ENCODE measurements around the gene DMTF1.

The DMTF1 gene

DNA sequence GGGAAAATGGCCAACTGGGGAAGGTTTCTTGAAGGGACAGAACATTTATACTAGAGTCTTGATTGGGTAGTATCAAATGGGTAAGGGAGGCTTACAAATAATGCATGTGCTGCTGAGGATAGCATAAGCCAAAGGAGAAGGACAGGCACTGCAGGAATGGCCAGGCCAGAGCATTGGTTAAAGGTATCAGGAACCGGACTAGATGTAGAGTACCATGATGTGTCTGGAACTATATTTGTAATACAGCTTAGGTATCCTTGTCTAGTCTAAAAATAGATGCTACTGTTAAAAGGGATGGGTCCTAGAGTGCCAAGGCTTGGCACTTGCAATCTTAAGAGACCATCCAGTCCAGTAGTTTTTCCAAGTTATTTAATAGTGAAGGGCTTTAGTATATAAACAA lies 47.0 kb downstream of the DMTF1 start:
- Histone ChIP-seq H2BK5ac (ENCODE audit: low read length) (no peak overlapping the region), H2AK5ac (ENCODE audit: low read depth, low read length) (no peak overlapping the region), H3K9me3 (replicated peaks in 1 of 2; ENCODE audit: control insufficient read depth in 2 of 2, insufficient read depth in 1 of 2, low read depth in 1 of 2, low read length in 2 of 2) (peaks cover 4 to 15% of the 10 kb centered on the region in 2 donors), H3K4ac (ENCODE audit: low read length) (no peak overlapping the region), H3K4me1 (ENCODE audit: control insufficient read depth in 2 of 2, insufficient read depth in 1 of 2, low read depth in 1 of 2, low read length in 2 of 2) (no peaks in the 10 kb centered on the region), H3K4me3 (ENCODE audit: low read length in 2 of 2) (no peak overlapping the region), H2AFZ (ENCODE audit: low read length) (no peak overlapping the region), H4K91ac (ENCODE audit: low read depth, low read length, poor library complexity) (no peak overlapping the region), H3K27ac (replicated peaks; ENCODE audit: low read length) (no peak overlapping the region), H3K14ac (ENCODE audit: low read length) (no peak overlapping the region), H3K9ac (ENCODE audit: low read depth, low read length, poor library complexity) (no peak overlapping the region), H4K8ac (ENCODE audit: low read depth, low read length) (no peak overlapping the region), H3K36me3 (replicated peaks in 1 of 2; ENCODE audit: control insufficient read depth in 2 of 2, insufficient read depth in 2 of 2, low read length in 2 of 2) (peaks cover 12 to 87% of the 10 kb centered on the region in 2 donors), H3K23ac (ENCODE audit: low read depth, low read length, poor library complexity) (no peak overlapping the region), H3K79me1 (ENCODE audit: low read depth, low read length) (no peaks in the 10 kb centered on the region), H2BK12ac (ENCODE audit: low read length) (no peak overlapping the region), H3K27me3 (ENCODE audit: control insufficient read depth in 3 of 3, insufficient read depth in 3 of 3, low read depth in 1 of 3, low read length in 3 of 3) (no peaks in the 10 kb centered on the region), H3K18ac (ENCODE audit: low read length) (no peak overlapping the region), H3K4me2 (ENCODE audit: insufficient read depth, low read length, poor library complexity, severe bottlenecking) (no peak overlapping the region), H2BK120ac (ENCODE audit: low read depth, low read length) (no peak overlapping the region), H2BK15ac (ENCODE audit: low read length) (no peak overlapping the region)
- no CpG with 5 or more reads among the region's 1 CpG for WGBS, 2 donors (ENCODE audit: extremely low coverage in 2 of 2, insufficient read length in 2 of 2, insufficient replicate concordance in 1 of 2)
- no peak for DNase-seq (ENCODE audit: low spot score)

DNA sequence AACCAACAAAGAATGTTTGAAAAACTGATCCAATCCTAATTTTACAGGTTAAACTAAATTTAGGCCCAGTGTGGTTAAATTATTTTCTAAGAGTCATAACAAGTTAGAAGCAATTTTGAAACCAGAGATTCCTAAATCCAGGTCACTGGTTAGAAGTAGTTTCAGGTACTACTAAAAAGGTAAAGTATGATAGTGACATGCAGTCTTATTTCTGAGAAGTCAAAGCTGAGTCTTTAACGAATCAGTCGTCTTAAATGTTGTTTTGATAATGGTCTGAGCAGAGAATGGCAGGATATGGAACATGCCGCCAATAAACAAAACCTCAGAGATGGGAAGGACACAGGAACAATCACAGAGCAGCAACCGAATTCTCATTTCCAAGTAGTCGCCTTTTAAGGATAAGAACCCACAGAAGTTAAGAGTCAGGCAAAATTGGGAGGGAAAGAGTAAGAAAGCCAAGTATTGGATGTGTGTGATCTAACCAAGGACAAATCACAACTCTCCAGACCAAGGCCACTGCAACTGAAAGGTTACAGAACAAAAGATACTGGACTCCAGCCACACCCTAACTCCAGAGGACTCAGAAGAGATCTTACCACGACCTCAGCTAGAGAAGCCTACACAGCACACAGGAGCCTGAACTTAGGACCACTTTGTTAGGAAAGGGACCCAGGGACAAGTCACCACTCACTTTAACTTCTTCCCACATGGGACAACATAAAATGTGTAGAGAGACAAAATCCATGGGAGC lies 47.6 kb downstream of the DMTF1 start:
- no peak overlapping the region for H3K18ac ChIP-seq (ENCODE audit: low read length)
- no peak overlapping the region for H2AFZ ChIP-seq (ENCODE audit: low read length)
- peaks cover 12 to 81% of the 10 kb centered on the region in 2 donors for H3K36me3 ChIP-seq (replicated peaks in 1 of 2; ENCODE audit: control insufficient read depth in 2 of 2, insufficient read depth in 2 of 2, low read length in 2 of 2)
- no peaks in the 10 kb centered on the region for H3K27me3 ChIP-seq (ENCODE audit: control insufficient read depth in 3 of 3, insufficient read depth in 3 of 3, low read depth in 1 of 3, low read length in 3 of 3)
- peaks cover under 1% of the 10 kb centered on the region for H3K79me1 ChIP-seq (ENCODE audit: low read depth, low read length)
- H3K9me3 ChIP-seq (replicated peaks in 1 of 2; ENCODE audit: control insufficient read depth in 2 of 2, insufficient read depth in 1 of 2, low read depth in 1 of 2, low read length in 2 of 2), result peaks cover 7 to 21% of the 10 kb centered on the region in 2 donors
- no peak overlapping the region for H4K8ac ChIP-seq (ENCODE audit: low read depth, low read length)
- H3K4me2 ChIP-seq (ENCODE audit: insufficient read depth, low read length, poor library complexity, severe bottlenecking), result no peak overlapping the region
- no peak overlapping the region for H3K4ac ChIP-seq (ENCODE audit: low read length)
- H3K27ac ChIP-seq (replicated peaks; ENCODE audit: low read length), result no peak overlapping the region
- no peak overlapping the region for H2BK12ac ChIP-seq (ENCODE audit: low read length)
- H3K4me1 ChIP-seq (ENCODE audit: control insufficient read depth in 2 of 2, insufficient read depth in 1 of 2, low read depth in 1 of 2, low read length in 2 of 2), result no peaks in the 10 kb centered on the region
- DNase-seq (ENCODE audit: low spot score), result no peak
- H3K23ac ChIP-seq (ENCODE audit: low read depth, low read length, poor library complexity), result no peak overlapping the region
- H4K91ac ChIP-seq (ENCODE audit: low read depth, low read length, poor library complexity), result no peak overlapping the region
- no peak overlapping the region for H2BK5ac ChIP-seq (ENCODE audit: low read length)
- H3K14ac ChIP-seq (ENCODE audit: low read length), result no peak overlapping the region
- H2BK120ac ChIP-seq (ENCODE audit: low read depth, low read length), result no peak overlapping the region
- WGBS, 2 donors (ENCODE audit: extremely low coverage in 2 of 2, insufficient read length in 2 of 2, insufficient replicate concordance in 1 of 2), result no CpG with 5 or more reads among the region's 6 CpGs
- no peak overlapping the region for H3K4me3 ChIP-seq (ENCODE audit: low read length in 2 of 2)
- no peak overlapping the region for H2AK5ac ChIP-seq (ENCODE audit: low read depth, low read length)
- no peak overlapping the region for H2BK15ac ChIP-seq (ENCODE audit: low read length)
- H3K9ac ChIP-seq (ENCODE audit: low read depth, low read length, poor library complexity), result no peak overlapping the region

DNA sequence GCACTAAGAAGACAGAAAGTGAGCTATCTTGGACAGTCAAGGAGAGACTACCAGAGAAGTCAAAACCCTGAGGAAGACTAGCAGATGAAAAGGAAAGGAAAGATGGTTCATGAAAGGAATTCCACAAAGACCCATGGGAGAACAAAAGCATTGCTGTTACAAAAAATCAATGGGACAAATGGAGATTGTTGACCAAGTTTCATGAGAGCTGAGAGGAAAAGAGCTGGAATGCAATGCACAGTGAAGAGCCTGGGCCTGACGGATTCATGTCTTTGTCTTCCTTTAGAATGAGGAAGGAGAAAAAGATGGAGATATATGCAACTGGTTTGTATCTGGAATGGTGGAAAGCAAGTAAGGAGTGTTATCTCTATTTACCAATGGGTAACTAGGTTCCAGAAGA lies 50.0 kb downstream of the DMTF1 start:
- Histone ChIP-seq H3K79me1 (ENCODE audit: low read depth, low read length) (peaks cover 3% of the 10 kb centered on the region), H3K4me3 (ENCODE audit: low read length in 2 of 2) (no peak overlapping the region), H2AFZ (ENCODE audit: low read length) (no peak overlapping the region), H3K27me3 (ENCODE audit: control insufficient read depth in 3 of 3, insufficient read depth in 3 of 3, low read depth in 1 of 3, low read length in 3 of 3) (no peaks in the 10 kb centered on the region), H3K4ac (ENCODE audit: low read length) (no peak overlapping the region), H4K8ac (ENCODE audit: low read depth, low read length) (no peak overlapping the region), H3K23ac (ENCODE audit: low read depth, low read length, poor library complexity) (no peak overlapping the region), H3K9ac (ENCODE audit: low read depth, low read length, poor library complexity) (no peak overlapping the region), H2AK5ac (ENCODE audit: low read depth, low read length) (no peak overlapping the region), H3K27ac (replicated peaks; ENCODE audit: low read length) (no peak overlapping the region), H2BK120ac (ENCODE audit: low read depth, low read length) (no peak overlapping the region), H2BK15ac (ENCODE audit: low read length) (no peak overlapping the region), H2BK5ac (ENCODE audit: low read length) (no peak overlapping the region), H3K36me3 (replicated peaks in 1 of 2; ENCODE audit: control insufficient read depth in 2 of 2, insufficient read depth in 2 of 2, low read length in 2 of 2) (peaks cover 8 to 66% of the 10 kb centered on the region in 2 donors), H4K91ac (ENCODE audit: low read depth, low read length, poor library complexity) (no peak overlapping the region), H3K4me2 (ENCODE audit: insufficient read depth, low read length, poor library complexity, severe bottlenecking) (no peak overlapping the region), H3K14ac (ENCODE audit: low read length) (no peak overlapping the region), H3K18ac (ENCODE audit: low read length) (no peak overlapping the region), H3K9me3 (replicated peaks in 1 of 2; ENCODE audit: control insufficient read depth in 2 of 2, insufficient read depth in 1 of 2, low read depth in 1 of 2, low read length in 2 of 2) (peaks cover 14 to 41% of the 10 kb centered on the region in 2 donors), H2BK12ac (ENCODE audit: low read length) (no peak overlapping the region), H3K4me1 (ENCODE audit: control insufficient read depth in 2 of 2, insufficient read depth in 1 of 2, low read depth in 1 of 2, low read length in 2 of 2) (no peaks in the 10 kb centered on the region)
- DNase-seq (ENCODE audit: low spot score), result no peak
- WGBS, 2 donors (ENCODE audit: extremely low coverage in 2 of 2, insufficient read length in 2 of 2, insufficient replicate concordance in 1 of 2), result no CpG with 5 or more reads among the region's 1 CpG

DNA sequence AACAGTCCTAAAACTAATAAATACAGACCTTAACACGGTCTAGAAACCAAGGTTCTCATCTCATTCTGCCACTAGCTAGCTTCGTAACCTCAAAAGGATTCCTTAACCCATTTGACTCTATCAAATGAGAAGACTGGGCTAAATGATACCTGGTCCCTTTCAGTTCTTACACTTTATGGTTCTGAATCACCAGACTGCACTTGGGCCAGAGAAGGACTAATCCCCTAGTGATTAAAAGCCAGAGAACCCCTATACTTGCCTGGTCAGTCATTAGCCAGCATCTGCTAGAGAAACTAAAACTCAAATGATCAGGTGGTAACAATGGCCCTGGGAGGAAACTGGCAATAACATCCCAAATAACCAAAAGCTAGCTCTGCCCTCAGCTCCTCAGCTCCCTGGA lies 50.5 kb downstream of the DMTF1 start:
- no peak overlapping the region for H3K4me2 ChIP-seq (ENCODE audit: insufficient read depth, low read length, poor library complexity, severe bottlenecking)
- no peak overlapping the region for H2AK5ac ChIP-seq (ENCODE audit: low read depth, low read length)
- H3K79me1 ChIP-seq (ENCODE audit: low read depth, low read length), result peaks cover 3% of the 10 kb centered on the region
- H3K27me3 ChIP-seq (ENCODE audit: control insufficient read depth in 3 of 3, insufficient read depth in 3 of 3, low read depth in 1 of 3, low read length in 3 of 3), result no peaks in the 10 kb centered on the region
- no peaks in the 10 kb centered on the region for H3K4me1 ChIP-seq (ENCODE audit: control insufficient read depth in 2 of 2, insufficient read depth in 1 of 2, low read depth in 1 of 2, low read length in 2 of 2)
- H3K23ac ChIP-seq (ENCODE audit: low read depth, low read length, poor library complexity), result no peak overlapping the region
- H2BK15ac ChIP-seq (ENCODE audit: low read length), result no peak overlapping the region
- H2BK5ac ChIP-seq (ENCODE audit: low read length), result no peak overlapping the region
- no peak overlapping the region for H2AFZ ChIP-seq (ENCODE audit: low read length)
- peaks cover 17 to 41% of the 10 kb centered on the region in 2 donors for H3K9me3 ChIP-seq (replicated peaks in 1 of 2; ENCODE audit: control insufficient read depth in 2 of 2, insufficient read depth in 1 of 2, low read depth in 1 of 2, low read length in 2 of 2)
- no peak overlapping the region for H3K18ac ChIP-seq (ENCODE audit: low read length)
- no peak overlapping the region for H2BK120ac ChIP-seq (ENCODE audit: low read depth, low read length)
- DNase-seq (ENCODE audit: low spot score), result no peak
- no peak overlapping the region for H3K4me3 ChIP-seq (ENCODE audit: low read length in 2 of 2)
- no peak overlapping the region for H3K4ac ChIP-seq (ENCODE audit: low read length)
- no peak overlapping the region for H2BK12ac ChIP-seq (ENCODE audit: low read length)
- H4K8ac ChIP-seq (ENCODE audit: low read depth, low read length), result no peak overlapping the region
- H3K9ac ChIP-seq (ENCODE audit: low read depth, low read length, poor library complexity), result no peak overlapping the region
- WGBS, 2 donors (ENCODE audit: extremely low coverage in 2 of 2, insufficient read length in 2 of 2, insufficient replicate concordance in 1 of 2), result no CpG with 5 or more reads among the region's 2 CpGs
- H3K36me3 ChIP-seq (replicated peaks in 1 of 2; ENCODE audit: control insufficient read depth in 2 of 2, insufficient read depth in 2 of 2, low read length in 2 of 2), result peaks cover 8 to 61% of the 10 kb centered on the region in 2 donors
- H3K27ac ChIP-seq (replicated peaks; ENCODE audit: low read length), result no peak overlapping the region
- no peak overlapping the region for H3K14ac ChIP-seq (ENCODE audit: low read length)
- H4K91ac ChIP-seq (ENCODE audit: low read depth, low read length, poor library complexity), result no peak overlapping the region
